Mesodermal cell (in vitro differentiated cells): ENCODE results near the gene CLEC7A. TPM values are rescaled to one million over a fixed set of nuclear protein-coding genes. Genes with fewer than 3 reads are reported as not detected.

ENCODE experiments used
- H3K27ac ChIP-seq: 2 replicates; pipeline ENCODE4 v1.7.0; 2013; ENCODE audit warnings: mild to moderate bottlenecking, low read depth, low read length, moderate library complexity; ENCODE audit not compliant: severe bottlenecking
- H3K36me3 ChIP-seq: 2 replicates; pipeline ENCODE4 v1.7.1; 2013; ENCODE audit warnings: mild to moderate bottlenecking, low read length, moderate library complexity; ENCODE audit not compliant: control insufficient read depth, insufficient read depth
- H3K4me1 ChIP-seq: one replicate; pipeline ENCODE4 v1.7.1; 2013; ENCODE audit warnings: mild to moderate bottlenecking, low read length; ENCODE audit not compliant: insufficient read depth, control insufficient read depth, poor library complexity, severe bottlenecking
- H3K4me3 ChIP-seq: 2 replicates; pipeline ENCODE4 v1.7.0; 2013; ENCODE audit warnings: low read length, control low read depth, mild to moderate bottlenecking; ENCODE audit not compliant: insufficient read depth, poor library complexity, severe bottlenecking; ENCODE audit errors: extremely low read depth
- H3K9me3 ChIP-seq: 2 replicates; pipeline ENCODE4 v1.7.1; 2013; ENCODE audit warnings: mild to moderate bottlenecking, low read length, moderate library complexity; ENCODE audit not compliant: control insufficient read depth
- WGBS, 2 experiments: methylation state at CpG; one replicate each; pipeline ENCODE4 v1.1.5; 2013; ENCODE audit warnings: missing lambda C conversion rate in 2 of 2; ENCODE audit not compliant: insufficient coverage in 2 of 2; 5-methylcytosine and 5-hydroxymethylcytosine counted together
- polyA plus RNA-seq, 2 experiments: library from polyadenylated mRNA; stranded (reverse); fragments of 50-300 nt; gene quantifications; one replicate each; pipeline ENCODE4 v1.2.3, GENCODE V29; 2013

Gene CLEC7A
- 0.48 TPM for polyA plus RNA-seq (2013, experiment 1 of 2)
- polyA plus RNA-seq (2013, experiment 2 of 2): 0.20 TPM

GRCh38 chr12:10130042-10130441 is at the start of gene CLEC7A:
CLEC7A (minus strand) TSS chr12:10130199; CDS start chr12:10130082, 117 bp downstream.
- peaks cover 4% of the 10 kb centered on the region for H3K4me1 ChIP-seq
- H3K27ac ChIP-seq: no peak within 1 kb of the TSS
- H3K9me3 ChIP-seq: no peaks in the 10 kb centered on the region
- H3K4me3 ChIP-seq: no peak within 1 kb of the TSS
- H3K36me3 ChIP-seq: no peaks in the 10 kb centered on the region
- 83% methylated on average over 1 of the region's 1 CpG; no CpG with 5 or more reads in 1 of the 2 experiments for WGBS, 2 experiments

- Histone ChIP-seq H3K9me3 (no peaks in the 10 kb centered on the region), H3K27ac (no peak overlapping the region), H3K4me1 (peaks cover 16% of the 10 kb centered on the region), H3K4me3 (no peak overlapping the region), H3K36me3 (no peaks in the 10 kb centered on the region)
- 90 to 100% methylated on average over 1 of the region's 5 CpGs for WGBS, 2 experiments
Measured at GRCh38 chr12:10179776-10180181, 49.8 kb upstream of the CLEC7A start.

- no peak within 1 kb of the TSS for H3K27ac ChIP-seq
- WGBS, 2 experiments: 75 to 79% methylated on average over 2 of the region's 4 CpGs
- peaks cover 16% of the 10 kb centered on the region for H3K4me1 ChIP-seq
- H3K36me3 ChIP-seq: no peaks in the 10 kb centered on the region
- no peak within 1 kb of the TSS for H3K4me3 ChIP-seq
- H3K9me3 ChIP-seq: no peaks in the 10 kb centered on the region
Measured at GRCh38 chr12:10178821-10179220, 48.8 kb upstream of the CLEC7A start, which contains the start of gene TMEM52B. TMEM52B (plus strand) TSS chr12:10179032; CDS start chr12:10179575, 543 bp downstream.

GRCh38 chr12:10175846-10176636 is 46.0 kb upstream of the CLEC7A start:
- Histone ChIP-seq H3K27ac (no peak overlapping the region), H3K4me1 (peaks cover 16% of the 10 kb centered on the region), H3K4me3 (no peak overlapping the region), H3K36me3 (no peaks in the 10 kb centered on the region), H3K9me3 (no peaks in the 10 kb centered on the region)
- 83 to 87% methylated on average over 4 to 5 of the region's 5 CpGs for WGBS, 2 experiments

GRCh38 chr12:10174986-10175614 is 45.1 kb upstream of the CLEC7A start:
- no peaks in the 10 kb centered on the region for H3K9me3 ChIP-seq
- no peaks in the 10 kb centered on the region for H3K36me3 ChIP-seq
- no peak overlapping the region for H3K27ac ChIP-seq
- H3K4me3 ChIP-seq: no peak overlapping the region
- no CpG with 5 or more reads among the region's 2 CpGs for WGBS, 2 experiments
- peaks cover 14% of the 10 kb centered on the region for H3K4me1 ChIP-seq

- Histone ChIP-seq H3K27ac (no peak within 1 kb of the TSS), H3K4me3 (no peak within 1 kb of the TSS), H3K36me3 (no peaks in the 10 kb centered on the region), H3K9me3 (no peaks in the 10 kb centered on the region), H3K4me1 (peaks cover 13% of the 10 kb centered on the region)
- 96% methylated on average over 3 to 6 of the region's 7 CpGs for WGBS, 2 experiments
Measured at GRCh38 chr12:10171973-10172728, 42.2 kb upstream of the CLEC7A start, which contains the start of gene OLR1. OLR1 (minus strand) TSS chr12:10172132; CDS start chr12:10172077, 55 bp downstream.

GRCh38 chr12:10170216-10170615 is 40.2 kb upstream of the CLEC7A start:
- H3K9me3 ChIP-seq: no peaks in the 10 kb centered on the region
- 98 to 100% methylated on average over 1 to 4 of the region's 5 CpGs for WGBS, 2 experiments
- no peak overlapping the region for H3K27ac ChIP-seq
- H3K4me1 ChIP-seq: peaks cover 13% of the 10 kb centered on the region
- H3K4me3 ChIP-seq: no peak overlapping the region
- H3K36me3 ChIP-seq: no peaks in the 10 kb centered on the region

GRCh38 chr12:10169104-10169503 is 39.1 kb upstream of the CLEC7A start:
- Histone ChIP-seq H3K27ac (peak overlapping the region; percentile 10), H3K9me3 (no peaks in the 10 kb centered on the region), H3K4me1 (peaks cover 13% of the 10 kb centered on the region), H3K4me3 (no peak overlapping the region), H3K36me3 (no peaks in the 10 kb centered on the region)
- WGBS, 2 experiments: 67 to 83% methylated on average over 1 of the region's 3 CpGs

- no peaks in the 10 kb centered on the region for H3K9me3 ChIP-seq
- H3K4me1 ChIP-seq: peaks cover 13% of the 10 kb centered on the region
- 100% methylated on average over 1 to 2 of the region's 5 CpGs for WGBS, 2 experiments
- no peaks in the 10 kb centered on the region for H3K36me3 ChIP-seq
- no peak overlapping the region for H3K4me3 ChIP-seq
- H3K27ac ChIP-seq: no peak overlapping the region
Measured at GRCh38 chr12:10167599-10167998, 37.6 kb upstream of the CLEC7A start.

- no peak overlapping the region for H3K27ac ChIP-seq
- peaks cover 13% of the 10 kb centered on the region for H3K4me1 ChIP-seq
- no peak overlapping the region for H3K4me3 ChIP-seq
- no peaks in the 10 kb centered on the region for H3K9me3 ChIP-seq
- no CpG with 5 or more reads among the region's 1 CpG for WGBS, 2 experiments
- no peaks in the 10 kb centered on the region for H3K36me3 ChIP-seq
Measured at GRCh38 chr12:10165421-10165820, 35.4 kb upstream of the CLEC7A start.
